ENCODE data around the gene ABHD16B. TPM values are rescaled to one million over a fixed set of nuclear protein-coding genes. Genes with fewer than 3 reads are reported as not detected.
A peak's percentile ranks its signal among the peaks of the same experiment; 100 is the strongest.

ABHD16B gene
- total RNA-seq (under 1 TPM in 1 of 2 donors, not detected in 1; 0.18 TPM), polyA plus RNA-seq (ENCODE audit: insufficient read length in 6 of 6) (not detected)
- long read RNA-seq, donor 1, transcript ABHD16B-201 (1 exons, 1,491 nt), result major isoform, 11 of 11 reads
- long read RNA-seq, donor 1, partial matches to known transcripts, result 0 of 11 reads
- long read RNA-seq, donor 1, other reads (novel, unspliced or antisense), result 0 of 11 reads
- long read RNA-seq, donor 2, transcript ABHD16B-201 (1 exons, 1,491 nt), result major isoform, 9 of 9 reads
- long read RNA-seq, donor 2, partial matches to known transcripts, result 0 of 9 reads
- long read RNA-seq, donor 2, other reads (novel, unspliced or antisense), result 0 of 9 reads
- long read RNA-seq, donor 3, partial matches to known transcripts, result 0 of 1 reads
- long read RNA-seq, donor 3, other reads (novel, unspliced or antisense), result 0 of 1 reads
- long read RNA-seq, donor 4, result 0 reads
- long read RNA-seq, donor 5, transcript ABHD16B-201 (1 exons, 1,491 nt), result major isoform, 11 of 11 reads
- long read RNA-seq, donor 5, partial matches to known transcripts, result 0 of 11 reads
- long read RNA-seq, donor 5, other reads (novel, unspliced or antisense), result 0 of 11 reads
- long read RNA-seq, donor 6, partial matches to known transcripts, result 0 of 4 reads
- long read RNA-seq, donor 6, other reads (novel, unspliced or antisense), result 0 of 4 reads
- long read RNA-seq, donor 7, partial matches to known transcripts, result 0 of 1 reads
- long read RNA-seq, donor 7, other reads (novel, unspliced or antisense), result 0 of 1 reads
- long read RNA-seq, donor 8, transcript ABHD16B-201 (1 exons, 1,491 nt), result major isoform, 5 of 5 reads
- long read RNA-seq, donor 8, partial matches to known transcripts, result 0 of 5 reads
- long read RNA-seq, donor 8, other reads (novel, unspliced or antisense), result 0 of 5 reads
- long read RNA-seq, donor 9, result 0 reads
- long read RNA-seq, donor 10, result 0 reads
- long read RNA-seq, donor 11, transcript ABHD16B-201 (1 exons, 1,491 nt), result major isoform, 9 of 9 reads
- long read RNA-seq, donor 11, partial matches to known transcripts, result 0 of 9 reads
- long read RNA-seq, donor 11, other reads (novel, unspliced or antisense), result 0 of 9 reads
- long read RNA-seq, donor 12, partial matches to known transcripts, result 0 of 1 reads
- long read RNA-seq, donor 12, other reads (novel, unspliced or antisense), result 0 of 1 reads

DNA sequence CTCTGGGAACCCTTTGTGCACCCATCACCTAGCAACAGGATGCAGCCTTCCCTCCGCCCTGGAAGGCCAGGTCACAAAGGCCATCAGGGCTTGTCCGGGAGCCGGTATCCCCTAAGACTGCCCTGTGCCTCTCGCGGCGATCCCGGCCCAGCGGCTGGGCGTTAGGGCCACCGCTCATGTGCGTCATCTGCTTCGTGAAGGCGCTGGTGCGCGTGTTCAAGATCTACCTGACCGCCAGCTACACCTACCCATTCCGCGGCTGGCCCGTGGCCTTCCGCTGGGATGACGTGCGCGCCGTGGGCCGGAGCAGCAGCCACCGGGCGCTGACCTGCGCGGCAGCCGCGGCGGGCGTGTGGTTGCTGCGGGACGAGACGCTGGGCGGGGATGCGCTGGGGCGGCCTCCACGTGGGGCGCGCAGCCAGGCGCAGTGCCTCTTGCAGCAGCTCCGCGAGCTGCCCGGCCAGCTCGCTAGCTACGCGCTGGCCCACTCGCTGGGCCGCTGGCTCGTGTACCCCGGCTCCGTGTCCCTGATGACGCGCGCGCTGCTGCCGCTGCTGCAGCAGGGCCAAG lies at the start of gene ABHD16B:
ABHD16B (plus strand) TSS at position 134 of the 570 bp plus-strand sequence; CDS start at position 177, 43 bp downstream.
- Histone ChIP-seq H3K27me3 (peaks cover 0 to 11% of the 10 kb centered on the region in 2 donors), H3K4me1 (peaks cover 27 to 68% of the 10 kb centered on the region in 2 donors), H3K36me3 (peaks cover 0 to 21% of the 10 kb centered on the region in 2 donors), H3K27ac (peak within 1 kb of the TSS in 1 of 2 donors; percentile 61), H3K4me3 (no peak within 1 kb of the TSS), H3K9me3 (no peaks in the 10 kb centered on the region)
- TF ChIP-seq, protein P1, sequence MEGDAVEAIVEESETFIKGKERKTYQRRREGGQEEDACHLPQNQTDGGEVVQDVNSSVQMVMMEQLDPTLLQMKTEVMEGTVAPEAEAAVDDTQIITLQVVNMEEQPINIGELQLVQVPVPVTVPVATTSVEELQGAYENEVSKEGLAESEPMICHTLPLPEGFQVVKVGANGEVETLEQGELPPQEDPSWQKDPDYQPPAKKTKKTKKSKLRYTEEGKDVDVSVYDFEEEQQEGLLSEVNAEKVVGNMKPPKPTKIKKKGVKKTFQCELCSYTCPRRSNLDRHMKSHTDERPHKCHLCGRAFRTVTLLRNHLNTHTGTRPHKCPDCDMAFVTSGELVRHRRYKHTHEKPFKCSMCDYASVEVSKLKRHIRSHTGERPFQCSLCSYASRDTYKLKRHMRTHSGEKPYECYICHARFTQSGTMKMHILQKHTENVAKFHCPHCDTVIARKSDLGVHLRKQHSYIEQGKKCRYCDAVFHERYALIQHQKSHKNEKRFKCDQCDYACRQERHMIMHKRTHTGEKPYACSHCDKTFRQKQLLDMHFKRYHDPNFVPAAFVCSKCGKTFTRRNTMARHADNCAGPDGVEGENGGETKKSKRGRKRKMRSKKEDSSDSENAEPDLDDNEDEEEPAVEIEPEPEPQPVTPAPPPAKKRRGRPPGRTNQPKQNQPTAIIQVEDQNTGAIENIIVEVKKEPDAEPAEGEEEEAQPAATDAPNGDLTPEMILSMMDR (IDR thresholded peaks at IDR 0.05), result no peak
- intact Hi-C loops (cut with DNase I), result no loop called here
- ATAC-seq (no peak), DNase-seq (peak in 1 of 4 donors; percentile 79)

DNA sequence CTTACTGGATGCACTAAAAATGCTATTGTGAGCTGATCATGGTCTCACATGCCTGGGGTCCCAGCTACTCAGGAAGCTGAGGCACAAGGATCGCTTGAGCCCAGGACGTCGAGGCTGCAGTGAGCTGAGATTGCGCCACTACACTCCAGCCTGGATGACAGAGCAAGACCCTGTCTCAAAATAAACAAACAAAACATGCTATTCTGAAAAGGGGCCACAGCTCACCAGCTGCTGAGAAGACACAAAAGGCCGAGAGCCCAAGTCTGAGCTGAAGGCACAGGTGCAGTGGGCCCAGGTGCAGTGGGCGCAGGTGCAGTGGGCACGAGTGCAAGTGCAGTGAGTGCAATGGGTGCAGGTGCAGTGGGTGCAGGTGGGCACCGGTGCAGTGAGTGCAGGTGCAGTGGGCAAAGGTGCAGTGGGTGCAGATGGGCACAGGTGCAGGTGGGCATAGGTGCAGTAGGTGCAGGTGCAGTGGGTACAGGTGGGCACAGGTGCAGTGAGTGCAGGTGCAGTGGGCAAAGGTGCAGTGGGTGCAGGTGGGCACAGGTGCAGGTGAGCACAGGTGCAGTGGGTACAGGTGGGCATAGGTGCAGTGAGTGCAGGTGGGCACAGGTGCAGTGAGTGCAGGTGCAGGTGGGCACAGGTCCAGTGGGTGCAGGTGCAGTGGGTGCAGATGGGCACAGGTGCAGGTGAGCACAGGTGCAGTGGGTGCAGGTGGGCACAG lies 46.2 kb upstream of the ABHD16B start:
- intact Hi-C loops (cut with DNase I), result no loop called here
- TF ChIP-seq, protein P1 (IDR thresholded peaks at IDR 0.05), result no peak
- no peaks in the 10 kb centered on the region for H3K9me3 ChIP-seq
- peaks cover 0 to 5% of the 10 kb centered on the region in 2 donors for H3K4me1 ChIP-seq
- no peak for DNase-seq
- no peak for ATAC-seq
- H3K36me3 ChIP-seq, result no peaks in the 10 kb centered on the region
- H3K4me3 ChIP-seq, result no peak overlapping the region
- H3K27me3 ChIP-seq, result no peaks in the 10 kb centered on the region
- H3K27ac ChIP-seq, result no peak overlapping the region

DNA sequence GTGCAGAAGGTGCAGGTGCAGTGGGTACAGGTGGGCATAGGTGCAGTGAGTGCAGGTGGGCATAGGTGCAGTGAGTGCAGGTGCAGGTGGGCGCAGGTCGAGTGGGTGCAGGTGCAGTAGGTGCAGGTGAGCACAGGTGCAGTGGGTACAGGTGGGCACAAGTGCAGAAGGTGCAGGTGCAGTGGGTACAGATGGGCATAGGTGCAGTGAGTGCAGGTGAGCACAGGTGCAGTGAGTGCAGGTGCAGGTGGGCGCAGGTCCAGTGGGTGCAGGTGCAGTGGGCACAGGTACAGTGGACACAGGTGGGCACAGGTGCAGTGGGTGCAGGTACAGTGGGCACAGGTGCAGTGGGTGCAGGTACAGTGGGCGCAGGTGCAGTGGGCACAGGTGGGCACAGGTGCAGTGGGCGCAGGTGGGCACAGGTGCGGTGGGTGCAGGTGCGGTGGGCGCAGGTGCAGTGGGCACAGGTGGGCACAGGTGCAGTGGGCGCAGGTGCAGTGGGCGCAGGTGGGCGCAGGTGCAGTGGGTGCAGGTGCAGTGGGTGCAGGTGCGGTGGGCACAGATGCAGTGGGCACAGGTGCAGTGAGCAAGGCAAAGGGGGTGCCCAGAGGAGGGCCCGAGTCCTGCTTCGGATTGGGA lies 45.6 kb upstream of the ABHD16B start:
- no peak for ATAC-seq

More for the DNA sequence above, 45.6 kb upstream of the ABHD16B start:
- Histone ChIP-seq H3K27ac (no peak overlapping the region), H3K27me3 (no peaks in the 10 kb centered on the region), H3K9me3 (no peaks in the 10 kb centered on the region), H3K4me3 (no peak overlapping the region), H3K4me1 (peaks cover 0 to 4% of the 10 kb centered on the region in 2 donors), H3K36me3 (no peaks in the 10 kb centered on the region)
- intact Hi-C loops (cut with DNase I), result no loop called here
- TF ChIP-seq, protein P1 (IDR thresholded peaks at IDR 0.05), result no peak
- DNase-seq, result no peak

Data from left lung (tissue), 14 donors.